ENCODE data around the gene PADI1.

- TF ChIP-seq POLR2A (IDR thresholded peaks at IDR 0.05; ENCODE audit: low read depth) = no peak
- TF ChIP-seq CTCF (IDR thresholded peaks at IDR 0.05) = no peak
Observed at GRCh38 chr1:17191990-17192242, 13.0 kb upstream of the PADI1 start.
